NCI-H460 (cell line): ENCODE data around the gene MRPS7. TPM values are rescaled to one million over a fixed set of nuclear protein-coding genes. Genes with fewer than 3 reads are reported as not detected.
"Not testable (repeated sequence)": the region's sequence is repeated elsewhere in the genome, so short reads cannot be mapped to it uniquely, and the experiment has no call there.

Source experiments
- DNase-seq: peaks from one replicate; pipeline ENCODE4 v3.0.0-alpha.2; 2016; ENCODE audit warnings: low read depth; ENCODE audit errors: extremely low read depth
- total RNA-seq: library from RNA; depleted of rRNA; stranded (reverse); fragments of >200 nt; shearing (Covaris generic); gene quantifications from 2 replicates; pipeline ENCODE4 v1.2.3, GENCODE V29; 2014

The MRPS7 gene
- total RNA-seq, 1 experiment from 2014 or later, result 89.4 TPM

GRCh38 chr17:75270218-75270965 is 8.7 kb downstream of the MRPS7 start:
- peak; percentile 60 for DNase-seq

GRCh38 chr17:75270966-75271232 is 9.2 kb downstream of the MRPS7 start, which contains the start of gene MIF4GD:
Gene MIF4GD, minus strand, starts transcription at chr17:75271231. Its CDS starts 1,036 bp downstream, at chr17:75270195.
- no peak for DNase-seq

GRCh38 chr17:75271233-75271954 is 9.7 kb downstream of the MRPS7 start:
- peak; percentile 74 for DNase-seq

GRCh38 chr17:75271955-75272847 is 10.5 kb downstream of the MRPS7 start:
- no peak for DNase-seq

GRCh38 chr17:75272848-75273184 is 11.1 kb downstream of the MRPS7 start:
- DNase-seq, result no peak

- DNase-seq, result peak; percentile 40
Observed at GRCh38 chr17:75273977-75274708, 12.5 kb downstream of the MRPS7 start.

GRCh38 chr17:75277664-75278071 is 16.0 kb downstream of the MRPS7 start:
- DNase-seq, result no peak

- DNase-seq, result not testable (repeated sequence)
Observed at GRCh38 chr17:75280189-75280588, 18.5 kb downstream of the MRPS7 start.

GRCh38 chr17:75285123-75285522 is 23.4 kb downstream of the MRPS7 start:
- no peak for DNase-seq

GRCh38 chr17:75287221-75287620 is 25.5 kb downstream of the MRPS7 start:
- no peak for DNase-seq

GRCh38 chr17:75288359-75288758 is 26.7 kb downstream of the MRPS7 start:
- no peak for DNase-seq

GRCh38 chr17:75288770-75289114 is 27.1 kb downstream of the MRPS7 start:
- DNase-seq, result no peak

GRCh38 chr17:75289115-75289831 is 27.6 kb downstream of the MRPS7 start, which contains the start of gene SLC25A19:
Gene SLC25A19, minus strand, starts transcription at chr17:75289433. Its CDS starts 2,669 bp downstream, at chr17:75286764.
- peak; percentile 98 for DNase-seq

- DNase-seq, result peak; percentile 39
Observed at GRCh38 chr17:75289832-75290337, 28.2 kb downstream of the MRPS7 start.

GRCh38 chr17:75292810-75293448 is 31.2 kb downstream of the MRPS7 start:
- not testable (repeated sequence) for DNase-seq

- no peak for DNase-seq
Observed at GRCh38 chr17:75295201-75296158, 33.8 kb downstream of the MRPS7 start.

GRCh38 chr17:75300280-75300679 is 38.6 kb downstream of the MRPS7 start:
- no peak for DNase-seq

- no peak for DNase-seq
Observed at GRCh38 chr17:75301049-75301448, 39.4 kb downstream of the MRPS7 start.
